Rectal smooth muscle tissue (tissue), 1 donor: ENCODE results near the gene NUP58.

Source experiments
- H3K27ac ChIP-seq: one replicate; pipeline ENCODE4 v1.7.0; 2013; ENCODE audit warnings: low read depth, low read length, inconsistent platforms
- H3K27me3 ChIP-seq: one replicate; pipeline ENCODE4 v1.7.0; 2013; ENCODE audit warnings: low read length; ENCODE audit not compliant: control insufficient read depth, insufficient read depth
- H3K36me3 ChIP-seq: one replicate; pipeline ENCODE4 v1.7.0; 2013; ENCODE audit warnings: low read length; ENCODE audit not compliant: control insufficient read depth, insufficient read depth
- H3K4me1 ChIP-seq: one replicate; pipeline ENCODE4 v1.7.0; 2013; ENCODE audit warnings: low read length; ENCODE audit not compliant: control insufficient read depth, insufficient read depth
- H3K4me3 ChIP-seq: one replicate; pipeline ENCODE4 v1.7.0; 2013; ENCODE audit warnings: low read length
- H3K9ac ChIP-seq: one replicate; pipeline ENCODE4 v1.7.0; 2013; ENCODE audit warnings: low read length

The NUP58 gene, protein sequence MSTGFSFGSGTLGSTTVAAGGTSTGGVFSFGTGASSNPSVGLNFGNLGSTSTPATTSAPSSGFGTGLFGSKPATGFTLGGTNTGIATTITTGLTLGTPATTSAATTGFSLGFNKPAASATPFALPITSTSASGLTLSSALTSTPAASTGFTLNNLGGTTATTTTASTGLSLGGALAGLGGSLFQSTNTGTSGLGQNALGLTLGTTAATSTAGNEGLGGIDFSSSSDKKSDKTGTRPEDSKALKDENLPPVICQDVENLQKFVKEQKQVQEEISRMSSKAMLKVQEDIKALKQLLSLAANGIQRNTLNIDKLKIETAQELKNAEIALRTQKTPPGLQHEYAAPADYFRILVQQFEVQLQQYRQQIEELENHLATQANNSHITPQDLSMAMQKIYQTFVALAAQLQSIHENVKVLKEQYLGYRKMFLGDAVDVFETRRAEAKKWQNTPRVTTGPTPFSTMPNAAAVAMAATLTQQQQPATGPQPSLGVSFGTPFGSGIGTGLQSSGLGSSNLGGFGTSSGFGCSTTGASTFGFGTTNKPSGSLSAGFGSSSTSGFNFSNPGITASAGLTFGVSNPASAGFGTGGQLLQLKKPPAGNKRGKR

GRCh38 chr13:25301347-25302113 is at the start of gene NUP58:
TSS of gene NUP58 (plus strand) at chr13:25301625. CDS start at chr13:25301774, 149 bp downstream.
- H3K36me3 ChIP-seq = no peaks in the 10 kb centered on the region
- H3K27me3 ChIP-seq = no peaks in the 10 kb centered on the region
- H3K9ac ChIP-seq = peak within 1 kb of the TSS; percentile 61
- peak within 1 kb of the TSS; percentile 90 for H3K4me3 ChIP-seq
- H3K27ac ChIP-seq = peak within 1 kb of the TSS; percentile 86
- H3K4me1 ChIP-seq = peaks cover 7% of the 10 kb centered on the region

DNA sequence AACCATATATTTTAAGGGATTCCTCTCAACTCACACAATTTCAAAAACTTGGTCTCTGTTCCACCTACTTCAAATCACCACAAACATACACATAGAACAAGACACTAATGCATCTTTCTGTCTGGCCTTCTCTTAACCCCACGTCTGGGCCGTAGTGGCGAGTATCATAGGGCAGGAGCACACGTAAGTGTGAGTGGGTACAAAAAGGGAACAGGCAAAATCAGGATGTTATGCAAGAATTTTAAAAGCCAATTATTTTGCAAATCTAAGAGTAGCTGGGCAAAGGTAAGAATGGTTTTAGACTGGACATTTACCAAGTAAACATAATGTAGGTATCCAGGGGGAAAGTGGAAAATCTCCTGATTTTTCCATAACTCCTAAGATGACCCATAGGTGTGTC is 49.2 kb upstream of the NUP58 start:
- Histone ChIP-seq H3K4me1 (no peaks in the 10 kb centered on the region), H3K9ac (no peak overlapping the region), H3K4me3 (no peak overlapping the region), H3K27me3 (no peaks in the 10 kb centered on the region), H3K36me3 (peaks cover 3% of the 10 kb centered on the region), H3K27ac (no peak overlapping the region)

DNA sequence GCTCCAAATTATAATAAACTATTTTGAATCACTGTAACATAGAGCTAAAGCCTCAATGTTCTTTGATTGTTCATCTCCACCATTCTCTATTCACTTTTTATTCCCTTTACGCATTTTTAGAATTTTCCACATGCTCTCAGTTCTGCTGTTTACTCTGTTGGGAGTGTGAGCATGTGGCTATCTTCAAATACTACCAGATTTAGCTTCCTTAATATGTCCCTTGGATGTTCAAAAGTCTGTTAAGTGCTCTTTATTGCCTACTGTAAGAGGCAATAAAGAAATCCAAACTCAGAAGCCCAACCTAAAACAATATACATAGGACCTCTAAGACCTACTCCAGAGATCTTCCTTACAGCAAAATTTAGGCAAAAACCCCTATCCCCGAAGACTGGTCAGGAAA is 48.7 kb upstream of the NUP58 start:
- Histone ChIP-seq H3K4me3 (no peak overlapping the region), H3K4me1 (no peaks in the 10 kb centered on the region), H3K27ac (no peak overlapping the region), H3K9ac (no peak overlapping the region), H3K36me3 (peaks cover 4% of the 10 kb centered on the region), H3K27me3 (no peaks in the 10 kb centered on the region)

- Histone ChIP-seq H3K27me3 (no peaks in the 10 kb centered on the region), H3K4me1 (no peaks in the 10 kb centered on the region), H3K27ac (no peak overlapping the region), H3K9ac (no peak overlapping the region), H3K4me3 (no peak overlapping the region), H3K36me3 (peaks cover 4% of the 10 kb centered on the region)
Observed at GRCh38 chr13:25253702-25254101, 47.7 kb upstream of the NUP58 start.

DNA sequence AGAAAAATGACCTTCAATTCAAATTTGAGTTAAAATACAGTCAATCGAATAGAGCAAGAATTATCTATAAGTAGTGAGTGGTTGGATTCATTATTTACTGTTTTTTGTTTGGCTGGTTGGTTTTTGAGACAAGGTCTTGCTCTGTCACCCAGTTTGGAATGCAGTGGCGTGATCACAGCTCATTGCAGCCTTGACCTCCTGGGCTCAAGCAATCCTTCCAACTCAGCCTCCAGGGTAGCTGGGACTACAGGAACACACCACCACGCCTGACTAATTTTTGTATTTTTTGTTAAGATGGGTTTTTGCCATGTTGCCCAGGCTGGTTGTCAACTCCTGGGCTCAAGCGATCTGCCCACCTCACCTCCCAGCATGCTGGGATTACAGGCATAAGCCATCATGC is 39.2 kb upstream of the NUP58 start:
- H3K4me1 ChIP-seq = no peaks in the 10 kb centered on the region
- no peak overlapping the region for H3K9ac ChIP-seq
- no peaks in the 10 kb centered on the region for H3K27me3 ChIP-seq
- H3K4me3 ChIP-seq = no peak overlapping the region
- H3K36me3 ChIP-seq = peaks cover 7% of the 10 kb centered on the region
- no peak overlapping the region for H3K27ac ChIP-seq

GRCh38 chr13:25266706-25267105 is 34.7 kb upstream of the NUP58 start:
- Histone ChIP-seq H3K4me3 (no peak overlapping the region), H3K36me3 (peaks cover 7% of the 10 kb centered on the region), H3K4me1 (no peaks in the 10 kb centered on the region), H3K27ac (no peak overlapping the region), H3K27me3 (no peaks in the 10 kb centered on the region), H3K9ac (no peak overlapping the region)

- H3K36me3 ChIP-seq = peaks cover 10% of the 10 kb centered on the region
- no peaks in the 10 kb centered on the region for H3K4me1 ChIP-seq
- no peak overlapping the region for H3K27ac ChIP-seq
- no peaks in the 10 kb centered on the region for H3K27me3 ChIP-seq
- H3K9ac ChIP-seq = no peak overlapping the region
- H3K4me3 ChIP-seq = no peak overlapping the region
Observed at GRCh38 chr13:25267715-25268114, 33.7 kb upstream of the NUP58 start.

- no peaks in the 10 kb centered on the region for H3K4me1 ChIP-seq
- peaks cover 9% of the 10 kb centered on the region for H3K36me3 ChIP-seq
- no peak overlapping the region for H3K4me3 ChIP-seq
- H3K9ac ChIP-seq = no peak overlapping the region
- H3K27ac ChIP-seq = no peak overlapping the region
- H3K27me3 ChIP-seq = no peaks in the 10 kb centered on the region
Observed at GRCh38 chr13:25268561-25268960, 32.9 kb upstream of the NUP58 start.

- no peak overlapping the region for H3K27ac ChIP-seq
Observed at GRCh38 chr13:25276748-25277147, 24.7 kb upstream of the NUP58 start.

GRCh38 chr13:25280396-25280795 is 21.0 kb upstream of the NUP58 start:
- no peaks in the 10 kb centered on the region for H3K36me3 ChIP-seq

More at GRCh38 chr13:25276748-25277147, 24.7 kb upstream of the NUP58 start:
- Histone ChIP-seq H3K36me3 (peaks cover 8% of the 10 kb centered on the region), H3K4me1 (no peaks in the 10 kb centered on the region), H3K4me3 (no peak overlapping the region), H3K27me3 (no peaks in the 10 kb centered on the region), H3K9ac (no peak overlapping the region)

DNA sequence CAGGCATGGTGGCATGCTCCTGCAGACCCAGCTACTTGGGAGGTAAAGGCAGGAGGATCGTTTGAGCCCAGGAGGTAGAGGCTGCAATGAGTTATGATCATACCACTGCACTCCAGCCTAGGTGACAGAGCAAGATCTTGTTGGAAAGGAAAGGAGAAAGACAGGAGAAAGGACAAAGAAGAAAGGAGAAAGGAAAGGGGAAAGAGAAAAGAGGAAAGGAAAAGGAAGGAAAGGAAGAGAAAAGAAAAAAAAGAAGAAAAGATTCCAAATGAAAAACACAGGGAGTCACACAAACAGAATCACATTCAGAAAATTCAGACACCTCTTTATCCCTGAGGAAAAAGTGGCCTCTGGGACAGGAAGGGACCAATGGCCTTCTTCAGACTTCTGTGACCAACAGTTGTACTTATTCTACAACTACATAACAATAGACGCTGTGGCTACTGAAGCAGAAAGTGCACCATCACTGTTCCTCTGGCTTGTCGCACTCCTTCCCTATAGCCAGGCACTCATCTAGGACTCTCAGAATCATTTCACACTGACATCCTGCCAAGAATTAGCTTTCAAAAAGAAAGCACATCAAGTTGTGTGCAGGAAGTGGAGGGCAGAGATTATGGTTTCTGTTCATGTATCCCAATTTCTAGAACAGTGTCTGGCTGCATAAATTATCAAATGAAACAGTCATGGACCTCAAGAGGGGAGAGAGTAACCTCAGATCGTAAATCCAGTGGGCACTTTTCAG is 20.1 kb upstream of the NUP58 start:
- Histone ChIP-seq H3K36me3 (no peaks in the 10 kb centered on the region), H3K4me1 (peaks cover 3% of the 10 kb centered on the region), H3K9ac (no peak overlapping the region), H3K4me3 (no peak overlapping the region), H3K27me3 (no peaks in the 10 kb centered on the region), H3K27ac (no peak overlapping the region)

More at GRCh38 chr13:25280396-25280795, 21.0 kb upstream of the NUP58 start:
- Histone ChIP-seq H3K27me3 (no peaks in the 10 kb centered on the region), H3K4me3 (no peak overlapping the region), H3K9ac (no peak overlapping the region), H3K4me1 (no peaks in the 10 kb centered on the region), H3K27ac (no peak overlapping the region)

DNA sequence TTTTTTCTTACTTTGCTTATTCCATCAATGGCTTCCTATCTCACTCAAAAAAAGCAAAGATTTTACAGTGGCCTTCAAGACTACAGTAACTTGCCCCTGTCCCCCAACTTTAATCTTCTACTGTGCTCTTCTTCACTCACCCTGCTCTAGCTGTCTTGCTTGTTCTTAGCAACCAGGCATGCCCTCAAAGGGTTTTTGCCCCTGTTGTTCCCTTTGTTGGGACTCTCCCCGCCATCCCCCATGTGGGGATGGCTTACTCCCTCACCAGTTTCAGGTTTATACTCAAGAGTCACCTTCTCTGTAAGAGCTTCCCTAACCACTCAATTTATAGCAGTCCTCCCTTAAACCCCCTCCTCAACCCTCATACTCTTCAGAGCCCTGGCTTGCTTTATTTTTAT is 19.5 kb upstream of the NUP58 start:
- Histone ChIP-seq H3K27ac (no peak overlapping the region), H3K9ac (no peak overlapping the region), H3K4me1 (peaks cover 3% of the 10 kb centered on the region), H3K36me3 (no peaks in the 10 kb centered on the region), H3K27me3 (no peaks in the 10 kb centered on the region), H3K4me3 (no peak overlapping the region)
